Suprapubic skin (tissue), 4 donors: ENCODE results near the gene CAT.

Experiments
- CTCF ChIP-seq, 2 donors: fragments of 200-600 bp in 1 of 2; fragments of 450-650 bp in 1 of 2; sonication (generic) in 1 of 2; IDR thresholded peaks; one replicate each; pipeline ENCODE4 v1.5.1; 2016 to 2019; ENCODE audit warnings: antibody characterized with exemption in 2 of 2, mild to moderate bottlenecking in 1 of 2, moderate library complexity in 1 of 2
- EP300 ChIP-seq: sonication (generic); formaldehyde crosslinking; IDR thresholded peaks from one replicate; pipeline ENCODE4 v1.6.1; 2017; ENCODE audit warnings: antibody characterized with exemption
- POLR2A ChIP-seq, 2 donors: fragments of 450-650 bp; IDR thresholded peaks; one replicate each; pipeline ENCODE4 v1.6.1; 2017; ENCODE audit warnings: antibody characterized with exemption in 2 of 2, mild to moderate bottlenecking in 2 of 2, moderate library complexity in 2 of 2
- POLR2AphosphoS5 ChIP-seq, 3 donors: sonication (generic); formaldehyde crosslinking; IDR thresholded peaks; one replicate each; pipeline ENCODE4 v1.6.1; 2017; ENCODE audit warnings: antibody characterized with exemption in 3 of 3

- TF ChIP-seq POLR2AphosphoS5 (IDR thresholded peaks at IDR 0.05) (no peak), CTCF (IDR thresholded peaks at IDR 0.05) (no peak), POLR2A (IDR thresholded peaks at IDR 0.05) (no peak), EP300 (no peak)
Observed at GRCh38 chr11:34439610-34440198, 970 bp downstream of the CAT start.
